Activated CD4-positive, alpha-beta T cell treated with anti-CD3 and anti-CD28 coated beads, Interleukin-2, amount 10 ng/mL, durations not matched to agents 7 days and 5 days (primary cell): ENCODE data around the gene LCE1F. TPM values are rescaled to one million over a fixed set of nuclear protein-coding genes. Genes with fewer than 3 reads are reported as not detected.

Experiments used
- CTCF ChIA-PET: fragments of 350-600 bp; sonication (Branson Sonifier 250); formaldehyde crosslinking; loops from one replicate; lab custom pipeline; 2021; ENCODE audit warnings: antibody characterized with exemption; lab: Charles Lee
- POLR2A ChIA-PET: fragments of 350-600 bp; sonication (Branson Sonifier 250); formaldehyde crosslinking; loops from one replicate; lab custom pipeline; 2021; ENCODE audit warnings: antibody characterized with exemption; lab: Charles Lee
- DNase-seq: peaks from one replicate; pipeline ENCODE4 v3.0.0-alpha.2; 2020
- H3K27ac Mint-ChIP-seq: one replicate; pipeline ENCODE4 v1.8.0; 2021; ENCODE audit warnings: mild to moderate bottlenecking, moderate library complexity, mixed read lengths
- H3K27me3 Mint-ChIP-seq: one replicate; pipeline ENCODE4 v1.8.0; 2021; ENCODE audit warnings: mixed read lengths
- H3K36me3 Mint-ChIP-seq: one replicate; pipeline ENCODE4 v1.8.0; 2021; ENCODE audit warnings: low read depth, mixed read lengths
- H3K4me1 Mint-ChIP-seq: one replicate; pipeline ENCODE4 v1.8.0; 2021; ENCODE audit warnings: mixed read lengths
- H3K4me3 Mint-ChIP-seq: one replicate; pipeline ENCODE4 v1.8.0; 2021; ENCODE audit warnings: mild to moderate bottlenecking, moderate library complexity, mixed read lengths
- H3K9me3 Mint-ChIP-seq: one replicate; pipeline ENCODE4 v1.8.0; 2021; ENCODE audit warnings: mixed read lengths
- total RNA-seq, 2 experiments: library from RNA; stranded (reverse); gene quantifications; one replicate each; pipeline ENCODE4 v1.2.3, GENCODE V29; 2021

The LCE1F gene
- not detected for total RNA-seq

- CTCF ChIA-PET, result no interaction called here
- Mint-ChIP-seq H3K36me3 (no peaks in the 10 kb centered on the region), H3K27ac (no peak within 1 kb of the TSS), H3K4me1 (no peaks in the 10 kb centered on the region), H3K27me3 (peaks cover 6% of the 10 kb centered on the region), H3K4me3 (no peak within 1 kb of the TSS), H3K9me3 (no peaks in the 10 kb centered on the region)
- POLR2A ChIA-PET, result no interaction called here
- DNase-seq, result no peak
Measured at GRCh38 chr1:152774875-152775274, at the start of gene LCE1F. Gene LCE1F (plus strand): TSS chr1:152775140. CDS start chr1:152776372, 1,232 bp downstream.

GRCh38 chr1:152725261-152725660, 49.7 kb upstream of the LCE1F start:
- POLR2A ChIA-PET, result no interaction called here
- CTCF ChIA-PET, result no interaction called here
- H3K27me3 Mint-ChIP-seq, result peaks cover 3% of the 10 kb centered on the region
- H3K4me1 Mint-ChIP-seq, result no peaks in the 10 kb centered on the region
- H3K27ac Mint-ChIP-seq, result no peak overlapping the region
- no peak overlapping the region for H3K4me3 Mint-ChIP-seq
- no peak for DNase-seq
- H3K9me3 Mint-ChIP-seq, result no peaks in the 10 kb centered on the region
- no peaks in the 10 kb centered on the region for H3K36me3 Mint-ChIP-seq

GRCh38 chr1:152728986-152729385, 46.0 kb upstream of the LCE1F start:
- Mint-ChIP-seq H3K4me1 (no peaks in the 10 kb centered on the region), H3K36me3 (no peaks in the 10 kb centered on the region), H3K4me3 (no peak overlapping the region), H3K9me3 (no peaks in the 10 kb centered on the region), H3K27ac (no peak overlapping the region), H3K27me3 (no peaks in the 10 kb centered on the region)
- ChIA-PET CTCF (no interaction called here), POLR2A (no interaction called here)
- DNase-seq, result no peak

DNA sequence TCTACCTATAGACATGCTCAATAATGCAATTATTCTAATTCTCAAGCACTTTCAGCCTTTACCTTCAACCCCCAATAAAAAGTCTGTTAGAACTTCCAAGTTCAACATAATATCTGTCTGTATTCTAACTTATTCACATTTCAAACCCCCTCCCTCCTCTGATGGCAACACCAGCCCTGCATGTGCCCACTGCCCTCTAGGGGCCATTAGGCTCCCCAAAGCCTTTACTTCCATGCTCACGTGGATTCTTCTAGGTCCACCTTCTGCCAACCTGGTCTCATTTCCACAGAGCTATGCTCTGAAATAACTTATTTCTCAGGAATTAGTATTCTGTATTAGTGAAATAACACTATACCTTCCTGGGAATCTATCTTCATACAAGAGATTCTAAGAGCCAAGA, 39.3 kb upstream of the LCE1F start:
- peaks cover 13% of the 10 kb centered on the region for H3K27me3 Mint-ChIP-seq
- no peak overlapping the region for H3K27ac Mint-ChIP-seq
- DNase-seq, result no peak
- H3K4me1 Mint-ChIP-seq, result no peaks in the 10 kb centered on the region
- no peak overlapping the region for H3K4me3 Mint-ChIP-seq
- ChIA-PET POLR2A (no interaction called here), CTCF (no interaction called here)
- no peaks in the 10 kb centered on the region for H3K9me3 Mint-ChIP-seq
- no peaks in the 10 kb centered on the region for H3K36me3 Mint-ChIP-seq

DNA sequence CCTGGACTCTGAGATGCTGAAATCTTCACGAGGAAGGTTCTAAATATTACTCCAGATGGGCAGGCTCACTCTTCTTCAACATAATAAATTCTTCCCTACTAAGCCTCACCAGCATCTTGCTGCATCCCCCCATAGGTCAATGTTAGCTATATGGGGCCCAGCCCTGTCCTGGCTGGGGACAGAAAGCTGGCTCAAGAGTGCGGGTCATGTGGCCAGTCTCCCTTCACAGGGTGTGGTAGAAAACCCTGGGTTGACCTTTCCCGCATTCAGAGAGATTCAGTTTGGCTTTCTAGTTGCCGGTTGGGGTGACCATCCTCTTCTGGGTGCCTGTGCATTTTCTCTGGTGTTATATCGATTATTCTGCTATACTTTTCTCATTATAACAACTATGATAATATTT, 36.9 kb upstream of the LCE1F start:
- no peak for DNase-seq
- CTCF ChIA-PET, result no interaction called here
- no peak overlapping the region for H3K27ac Mint-ChIP-seq

GRCh38 chr1:152739841-152740240, 35.1 kb upstream of the LCE1F start:
- H3K9me3 Mint-ChIP-seq, result no peaks in the 10 kb centered on the region
- POLR2A ChIA-PET, result no interaction called here
- no peak for DNase-seq
- CTCF ChIA-PET, result no interaction called here
- no peak overlapping the region for H3K27ac Mint-ChIP-seq
- no peaks in the 10 kb centered on the region for H3K4me1 Mint-ChIP-seq
- H3K36me3 Mint-ChIP-seq, result no peaks in the 10 kb centered on the region
- peaks cover 24% of the 10 kb centered on the region for H3K27me3 Mint-ChIP-seq
- H3K4me3 Mint-ChIP-seq, result no peak overlapping the region

More for the DNA sequence above, 36.9 kb upstream of the LCE1F start:
- Mint-ChIP-seq H3K9me3 (no peaks in the 10 kb centered on the region), H3K4me3 (no peak overlapping the region), H3K27me3 (peaks cover 24% of the 10 kb centered on the region), H3K36me3 (no peaks in the 10 kb centered on the region), H3K4me1 (no peaks in the 10 kb centered on the region)
- POLR2A ChIA-PET, result no interaction called here

DNA sequence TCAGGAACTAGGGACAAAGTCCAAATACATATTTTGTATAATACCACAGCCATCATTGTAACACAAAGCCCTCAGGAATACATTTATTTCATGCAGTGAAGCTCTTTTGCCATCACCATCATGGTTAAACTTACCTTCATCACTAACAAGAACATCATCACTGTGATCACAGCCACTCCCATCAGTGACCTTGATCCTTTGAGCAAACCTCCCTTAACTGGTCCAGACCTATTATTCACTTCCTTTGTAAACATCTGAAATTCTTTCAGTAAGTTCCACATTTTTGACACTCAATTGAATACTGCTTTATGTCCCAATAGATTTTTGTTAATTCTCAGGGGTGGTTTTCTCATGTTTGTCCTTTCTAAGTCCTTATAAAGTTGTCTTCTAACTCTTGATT, 33.3 kb upstream of the LCE1F start:
- ChIA-PET CTCF (no interaction called here), POLR2A (no interaction called here)
- no peak for DNase-seq
- no peaks in the 10 kb centered on the region for H3K36me3 Mint-ChIP-seq
- H3K4me1 Mint-ChIP-seq, result no peaks in the 10 kb centered on the region
- H3K27me3 Mint-ChIP-seq, result peaks cover 17% of the 10 kb centered on the region
- no peaks in the 10 kb centered on the region for H3K9me3 Mint-ChIP-seq
- no peak overlapping the region for H3K4me3 Mint-ChIP-seq
- no peak overlapping the region for H3K27ac Mint-ChIP-seq

DNA sequence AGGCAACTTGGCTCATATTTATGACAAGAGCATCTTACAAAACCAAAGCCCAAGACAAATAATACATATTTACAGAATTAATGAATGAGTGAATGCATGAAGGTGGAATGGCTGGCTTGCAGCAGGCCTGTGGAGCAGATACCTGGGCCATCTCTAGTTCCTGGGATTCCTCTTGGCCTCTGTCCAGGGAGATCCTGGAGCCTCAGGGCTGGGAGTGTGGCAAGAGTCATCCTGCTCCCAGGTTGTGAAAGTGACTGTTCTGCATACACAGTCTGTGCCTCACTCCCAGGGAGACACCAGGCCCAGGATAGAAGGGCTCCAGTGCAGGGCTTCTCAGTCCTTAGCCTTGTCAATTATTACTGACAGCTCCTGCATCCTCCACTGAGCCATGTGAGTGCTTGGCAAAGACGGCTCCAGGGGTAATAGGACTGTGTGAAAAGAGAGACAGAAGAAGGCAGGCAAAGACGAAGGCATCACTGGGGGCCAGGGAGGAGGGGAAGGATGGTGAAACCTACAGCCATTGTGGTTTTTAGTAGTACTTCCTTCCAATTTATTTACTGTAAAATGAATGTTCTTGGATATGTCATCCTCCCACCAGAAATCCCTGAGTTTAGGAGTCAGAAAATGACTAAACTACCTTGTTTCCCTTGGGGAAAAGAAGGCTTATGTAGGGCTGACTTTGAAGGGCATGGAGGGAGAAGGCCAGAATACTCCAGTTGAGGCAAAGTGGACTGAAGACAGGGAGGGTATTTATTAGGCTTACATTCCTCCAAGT, 31.4 kb upstream of the LCE1F start:
- Mint-ChIP-seq H3K27me3 (peaks cover 22% of the 10 kb centered on the region), H3K9me3 (no peaks in the 10 kb centered on the region), H3K4me3 (no peak overlapping the region), H3K36me3 (no peaks in the 10 kb centered on the region), H3K27ac (no peak overlapping the region), H3K4me1 (no peaks in the 10 kb centered on the region)
- ChIA-PET CTCF (no interaction called here), POLR2A (no interaction called here)
- no peak for DNase-seq

DNA sequence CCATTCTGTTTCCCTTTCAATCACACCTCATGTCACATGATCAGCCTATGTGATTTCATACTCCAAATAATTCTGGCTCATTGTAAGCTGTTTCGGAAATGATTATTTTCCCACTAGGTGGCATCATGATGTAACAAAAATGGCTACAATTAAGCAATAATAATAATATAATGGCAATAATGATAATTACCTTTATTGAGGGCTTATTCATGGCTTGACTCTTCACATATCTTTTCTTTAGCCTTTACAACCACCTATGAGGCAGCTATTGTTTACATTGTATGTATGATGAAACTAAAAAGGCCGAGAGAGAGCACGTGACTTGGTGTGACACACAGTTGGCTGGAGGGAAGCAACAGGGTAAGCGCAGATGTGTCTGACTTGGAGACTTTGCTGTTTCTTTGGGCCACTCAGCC, 29.6 kb upstream of the LCE1F start:
- H3K27ac Mint-ChIP-seq, result no peak overlapping the region
- DNase-seq, result no peak
- no peaks in the 10 kb centered on the region for H3K9me3 Mint-ChIP-seq
- peaks cover 22% of the 10 kb centered on the region for H3K27me3 Mint-ChIP-seq
- H3K36me3 Mint-ChIP-seq, result no peaks in the 10 kb centered on the region
- CTCF ChIA-PET, result no interaction called here
- no peaks in the 10 kb centered on the region for H3K4me1 Mint-ChIP-seq
- POLR2A ChIA-PET, result no interaction called here
- no peak overlapping the region for H3K4me3 Mint-ChIP-seq

DNA sequence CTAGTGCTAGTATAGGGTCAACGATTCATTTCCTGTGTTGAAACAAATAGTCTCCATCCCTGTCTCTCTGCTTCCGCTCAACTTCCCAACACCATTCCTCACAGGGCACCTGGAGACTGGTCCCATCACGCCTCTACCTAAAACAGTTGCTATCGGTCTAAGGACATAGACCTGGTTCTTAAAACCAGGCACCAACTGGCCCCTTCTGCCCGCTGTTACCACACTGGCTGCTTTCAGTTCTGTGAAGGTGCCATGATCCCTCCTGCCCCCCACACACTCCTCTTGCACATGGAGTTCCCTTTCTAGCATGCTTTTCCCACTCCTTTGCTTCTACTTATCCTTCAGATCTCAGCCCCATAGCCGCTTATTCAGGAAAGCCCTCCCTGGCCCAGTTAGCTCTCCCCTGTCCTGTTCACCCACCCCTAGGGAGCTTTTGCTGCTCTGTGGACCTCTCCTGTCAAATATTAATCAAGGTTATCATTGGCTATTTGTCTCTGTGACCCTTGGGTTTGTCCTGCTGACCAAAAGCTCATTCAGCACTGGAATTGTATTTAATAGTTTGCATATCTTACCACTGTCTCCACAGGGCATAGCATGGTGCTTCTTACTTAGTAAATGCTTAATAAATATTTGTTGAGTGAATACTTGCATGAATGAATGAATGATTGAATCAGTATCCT, 29.0 kb upstream of the LCE1F start:
- peaks cover 24% of the 10 kb centered on the region for H3K27me3 Mint-ChIP-seq
- H3K27ac Mint-ChIP-seq, result no peak overlapping the region
- no peak for DNase-seq
- H3K4me1 Mint-ChIP-seq, result no peaks in the 10 kb centered on the region
- no peaks in the 10 kb centered on the region for H3K9me3 Mint-ChIP-seq
- CTCF ChIA-PET, result no interaction called here
- POLR2A ChIA-PET, result no interaction called here
- H3K4me3 Mint-ChIP-seq, result no peak overlapping the region
- no peaks in the 10 kb centered on the region for H3K36me3 Mint-ChIP-seq

GRCh38 chr1:152747831-152748230, 27.1 kb upstream of the LCE1F start:
- DNase-seq, result no peak
- Mint-ChIP-seq H3K27ac (no peak overlapping the region), H3K4me3 (no peak overlapping the region), H3K4me1 (no peaks in the 10 kb centered on the region), H3K36me3 (no peaks in the 10 kb centered on the region), H3K9me3 (no peaks in the 10 kb centered on the region), H3K27me3 (peaks cover 23% of the 10 kb centered on the region)
- ChIA-PET POLR2A (no interaction called here), CTCF (no interaction called here)

DNA sequence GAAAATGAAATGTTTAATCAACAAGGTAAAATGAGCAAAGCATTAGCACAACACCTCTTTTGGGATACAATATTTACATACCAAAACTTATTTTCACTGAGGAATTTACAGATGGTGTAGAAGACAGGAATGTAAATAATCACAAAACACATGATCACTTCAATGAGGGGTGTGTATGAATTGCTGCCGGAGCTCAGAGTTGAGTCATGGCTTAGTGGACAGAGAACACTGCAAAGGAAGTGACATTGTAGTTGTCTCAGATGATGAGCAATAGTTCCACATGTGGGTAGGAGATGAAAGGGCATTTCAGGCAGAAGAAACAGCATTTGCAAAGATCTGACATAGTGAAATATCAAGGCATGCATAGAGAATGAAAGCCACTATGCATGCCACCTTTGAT, 22.7 kb upstream of the LCE1F start:
- H3K27ac Mint-ChIP-seq, result no peak overlapping the region
- no peak overlapping the region for H3K4me3 Mint-ChIP-seq
- no peaks in the 10 kb centered on the region for H3K36me3 Mint-ChIP-seq
- POLR2A ChIA-PET, result no interaction called here
- DNase-seq, result no peak
- no peaks in the 10 kb centered on the region for H3K4me1 Mint-ChIP-seq
- H3K27me3 Mint-ChIP-seq, result peaks cover 29% of the 10 kb centered on the region
- CTCF ChIA-PET, result no interaction called here
- H3K9me3 Mint-ChIP-seq, result no peaks in the 10 kb centered on the region

- no peak for DNase-seq
- H3K27me3 Mint-ChIP-seq, result peaks cover 26% of the 10 kb centered on the region
- no peak overlapping the region for H3K4me3 Mint-ChIP-seq
- POLR2A ChIA-PET, result no interaction called here
- no peaks in the 10 kb centered on the region for H3K4me1 Mint-ChIP-seq
- H3K36me3 Mint-ChIP-seq, result no peaks in the 10 kb centered on the region
- CTCF ChIA-PET, result no interaction called here
- H3K27ac Mint-ChIP-seq, result no peak overlapping the region
- no peaks in the 10 kb centered on the region for H3K9me3 Mint-ChIP-seq
Measured at GRCh38 chr1:152753586-152753985, 21.4 kb upstream of the LCE1F start.
